NCI-H2029 (cell line): ENCODE results near the gene BNC2.

ENCODE experiments used
- DNase-seq: peaks from one replicate; lab custom pipeline; 2025; lab: John Stamatoyannopoulos, UW

Gene BNC2

GRCh38 chr9:16817514-16817913 lies 53.0 kb downstream of the BNC2 start:
- no peak for DNase-seq

- DNase-seq = no peak
Observed at GRCh38 chr9:16817002-16817401, 53.5 kb downstream of the BNC2 start.

GRCh38 chr9:16816011-16816410 lies 54.5 kb downstream of the BNC2 start:
- no peak for DNase-seq

DNA sequence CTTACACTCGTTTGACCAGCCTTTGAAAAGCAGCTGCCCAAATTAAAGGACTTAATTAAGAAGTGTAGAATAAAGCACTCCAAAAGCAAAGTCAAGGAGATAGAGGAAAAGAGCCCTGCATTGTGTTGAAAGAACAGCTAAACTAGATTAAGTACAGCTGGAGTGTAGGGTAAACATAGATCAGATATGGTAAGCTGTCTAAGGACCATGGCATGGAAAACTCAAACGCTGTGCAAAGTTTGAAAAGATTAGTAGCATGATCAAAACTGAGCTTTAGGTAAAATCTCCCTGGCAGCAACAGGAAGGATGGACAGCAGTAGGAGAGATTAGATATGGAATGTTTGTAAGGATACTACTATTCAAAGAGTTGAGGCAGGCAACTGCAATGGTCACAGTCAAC lies 55.4 kb downstream of the BNC2 start:
- no peak for DNase-seq

- DNase-seq = no peak
Observed at GRCh38 chr9:16813838-16814237, 56.6 kb downstream of the BNC2 start.

DNA sequence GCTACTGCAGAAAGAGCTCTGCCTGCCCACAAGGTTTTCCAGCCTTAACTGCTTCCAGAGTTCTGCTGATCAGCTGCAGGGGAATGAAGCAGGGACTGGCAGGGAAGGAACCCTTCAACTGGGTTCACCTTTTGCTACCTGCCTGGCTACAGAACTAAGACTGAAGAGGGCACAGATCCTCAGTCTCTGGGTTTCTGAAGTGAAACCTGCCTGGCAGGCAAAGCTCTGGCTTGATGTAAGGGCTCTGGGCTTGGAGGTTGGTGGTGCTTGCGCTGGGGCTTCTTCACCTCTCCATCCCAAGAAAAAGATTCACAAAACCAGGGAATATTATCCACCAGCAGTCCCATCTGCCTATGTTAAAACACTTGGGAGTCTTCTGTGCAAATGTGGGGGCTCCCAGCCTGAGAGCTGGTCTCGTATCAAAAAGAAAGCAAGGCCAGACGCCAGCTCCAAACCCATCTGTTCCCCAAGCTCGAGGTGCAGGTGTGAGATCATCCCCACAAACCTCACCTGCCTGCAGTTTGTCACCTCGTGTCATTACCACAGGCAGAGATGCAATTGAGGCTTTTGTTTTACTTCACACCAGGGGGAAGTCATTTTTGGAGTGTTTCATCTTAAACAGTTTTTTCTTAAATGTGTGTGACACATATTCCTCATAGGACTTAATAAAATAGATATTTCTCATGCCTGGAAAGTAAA lies 58.3 kb downstream of the BNC2 start:
- DNase-seq = no peak

GRCh38 chr9:16809912-16810610 lies 60.4 kb downstream of the BNC2 start:
- DNase-seq = no peak

- no peak for DNase-seq
Observed at GRCh38 chr9:16806674-16807073, 63.8 kb downstream of the BNC2 start.

DNA sequence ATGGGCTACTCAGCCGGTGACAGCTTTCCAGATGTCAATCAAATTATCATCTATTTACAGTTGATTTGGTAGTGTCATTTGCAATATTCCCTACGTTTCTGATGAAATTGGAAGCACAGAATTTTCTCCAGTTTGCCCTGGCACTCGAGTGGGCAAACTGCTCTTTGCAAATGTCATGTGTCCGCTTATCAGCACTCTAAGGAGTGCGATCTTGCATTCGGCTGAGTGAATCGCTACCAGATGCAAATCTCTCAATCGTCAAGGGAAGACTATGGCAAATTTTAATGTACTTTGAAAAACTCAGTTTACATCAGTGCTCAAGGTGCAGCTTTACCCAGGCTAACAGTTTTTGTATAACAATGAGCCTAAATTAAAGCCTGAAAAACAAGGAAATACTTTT lies 66.8 kb downstream of the BNC2 start:
- no peak for DNase-seq

DNA sequence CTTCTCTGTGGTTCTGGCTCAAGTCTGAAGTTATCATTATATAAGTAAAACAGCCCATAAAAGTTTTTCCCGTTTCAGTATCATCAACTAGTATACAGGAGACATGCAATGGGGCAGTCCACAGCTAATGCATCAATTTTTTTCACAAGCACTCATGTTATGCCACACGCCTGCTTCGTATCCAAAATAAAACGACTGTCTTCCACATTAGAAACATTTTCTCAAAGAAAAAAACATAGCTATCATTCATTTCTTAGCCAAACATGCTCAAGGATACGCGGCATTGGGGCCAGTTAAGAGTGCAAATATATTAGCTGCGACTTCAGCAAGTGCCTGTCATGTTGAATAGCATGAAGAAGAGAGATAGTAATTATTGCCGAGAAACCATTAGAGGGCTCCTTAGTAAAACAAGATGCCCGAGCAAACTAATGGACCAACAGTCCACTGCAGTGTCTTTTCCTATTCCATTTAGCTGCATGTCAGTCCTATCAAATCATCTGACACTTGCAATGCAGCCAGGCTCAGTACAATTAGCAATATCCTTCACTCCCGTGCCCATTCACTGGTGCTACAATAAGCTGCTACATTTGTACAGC lies 68.5 kb downstream of the BNC2 start:
- DNase-seq = no peak

DNA sequence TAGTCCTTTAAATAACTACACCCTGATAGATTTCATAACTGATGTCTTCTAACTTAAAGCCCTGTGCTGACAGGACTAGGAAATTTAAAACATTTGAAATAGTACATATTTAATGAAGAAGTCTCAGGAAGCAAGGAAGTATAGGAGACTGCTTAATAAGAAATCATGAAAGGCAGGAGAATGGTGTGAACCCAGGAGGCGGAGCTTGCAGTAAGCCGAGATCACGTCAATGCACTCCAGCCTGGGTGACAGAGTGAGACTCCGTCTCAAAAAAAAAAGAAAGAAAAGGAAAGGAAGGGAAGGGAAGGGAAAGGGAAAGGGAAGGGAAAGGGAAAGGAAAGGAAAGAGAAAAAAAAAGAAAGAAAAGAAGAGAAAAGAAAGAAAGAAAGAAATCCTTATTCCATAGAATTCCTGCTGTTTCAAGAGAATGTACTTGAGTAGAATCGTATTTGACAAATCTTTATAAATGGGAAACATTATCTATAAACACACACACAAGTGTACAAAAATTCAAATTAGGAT lies 74.1 kb downstream of the BNC2 start:
- DNase-seq = no peak

DNA sequence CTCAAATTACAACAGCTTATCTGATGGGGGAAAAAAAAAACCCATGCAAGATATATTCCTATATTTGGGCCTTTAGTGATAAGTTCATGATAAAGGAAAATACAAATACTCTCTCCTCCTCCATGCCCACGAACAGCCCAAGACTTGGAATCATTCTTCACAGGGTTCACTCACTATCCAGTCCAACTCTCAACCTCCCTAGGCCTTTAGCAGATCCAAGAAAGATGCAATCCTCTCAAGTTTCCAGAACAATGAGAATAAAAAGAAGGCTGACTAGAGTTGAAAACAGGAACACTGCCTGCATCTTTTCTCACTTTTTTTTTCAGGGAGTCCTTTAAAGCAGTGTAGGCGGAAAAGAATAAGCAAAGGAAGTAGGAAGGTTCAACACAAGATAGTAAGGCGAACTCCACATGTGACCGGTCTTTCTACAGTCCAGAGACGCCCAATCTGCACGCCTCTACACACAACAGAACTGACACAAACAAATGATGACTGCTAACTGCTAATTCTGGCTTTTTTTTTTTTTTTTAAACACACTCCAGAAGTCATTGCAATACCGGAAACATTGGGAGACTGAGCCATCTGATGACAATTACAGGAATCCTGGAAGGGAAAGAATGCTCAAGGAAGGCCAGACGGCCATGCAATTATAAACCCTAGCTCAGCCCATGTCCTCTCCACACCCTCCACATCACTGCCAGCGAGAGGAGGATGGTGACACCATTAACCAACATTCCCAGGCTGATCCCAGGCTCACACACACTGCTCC lies 75.4 kb downstream of the BNC2 start:
- DNase-seq = no peak

GRCh38 chr9:16794103-16794502 lies 76.4 kb downstream of the BNC2 start:
- no peak for DNase-seq

- no peak for DNase-seq
Observed at GRCh38 chr9:16787724-16788123, 82.7 kb downstream of the BNC2 start.

GRCh38 chr9:16784002-16784401 lies 86.5 kb downstream of the BNC2 start:
- no peak for DNase-seq

- DNase-seq = no peak
Observed at GRCh38 chr9:16782490-16782889, 88.0 kb downstream of the BNC2 start.

GRCh38 chr9:16775330-16775729 lies 95.1 kb downstream of the BNC2 start:
- no peak for DNase-seq

DNA sequence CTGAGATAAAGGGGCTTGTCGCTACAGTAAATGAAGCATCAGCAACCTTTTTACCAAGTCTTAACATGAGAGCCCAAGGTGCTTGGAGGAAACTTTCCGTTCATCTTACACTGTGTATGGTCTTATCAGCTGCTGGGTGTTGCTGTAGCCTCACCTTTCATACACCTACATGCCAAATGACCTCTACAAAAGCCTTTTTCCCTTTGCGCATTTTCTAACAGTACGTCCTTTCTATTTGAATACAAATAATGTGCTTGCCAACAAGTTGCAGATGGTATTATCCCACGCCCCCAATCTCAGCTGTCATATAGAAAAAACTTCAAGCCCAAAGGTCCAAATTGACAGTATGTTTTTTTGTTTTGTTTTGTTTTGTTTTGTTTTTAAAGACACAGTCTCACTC lies 96.9 kb downstream of the BNC2 start:
- no peak for DNase-seq

DNA sequence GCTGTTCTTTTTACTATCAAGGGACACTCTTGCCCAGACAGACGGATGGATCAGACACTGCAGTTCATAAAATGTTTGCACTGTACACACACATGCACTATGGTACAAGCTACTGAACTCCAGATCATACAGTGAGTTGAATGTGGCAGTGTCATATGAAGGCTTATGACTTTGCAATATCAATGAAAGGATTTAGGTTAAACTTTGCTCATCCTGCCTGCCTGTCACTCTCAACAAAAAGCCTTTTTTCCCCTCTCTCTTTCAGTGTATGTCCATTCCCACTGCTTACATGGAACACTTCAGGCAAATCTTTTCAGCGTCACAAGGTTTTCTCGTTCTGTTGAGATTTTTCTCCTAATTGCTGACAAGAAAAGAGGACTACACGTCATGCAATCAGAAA lies 97.4 kb downstream of the BNC2 start:
- no peak for DNase-seq

DNA sequence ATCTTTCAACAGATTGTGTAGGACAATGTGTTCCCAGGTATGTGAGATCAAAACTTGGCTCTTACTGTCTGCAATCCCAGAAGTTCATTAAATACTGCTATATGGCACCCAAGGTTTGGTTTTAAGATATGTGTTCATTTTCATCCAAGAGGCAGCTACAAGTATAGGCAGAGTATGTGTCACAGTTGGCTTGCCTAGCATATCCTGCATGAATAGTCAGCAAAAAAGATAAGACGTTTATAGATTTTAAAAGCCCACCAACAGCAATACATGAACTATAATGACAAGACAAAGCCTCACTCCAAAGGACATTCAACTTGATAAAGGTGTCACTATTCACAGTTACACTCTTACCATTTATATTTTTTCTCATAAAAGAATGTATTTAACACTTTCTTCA lies 99.1 kb downstream of the BNC2 start:
- DNase-seq = no peak

- no peak for DNase-seq
Observed at GRCh38 chr9:16769291-16769690, 101.2 kb downstream of the BNC2 start.

- no peak for DNase-seq
Observed at GRCh38 chr9:16768816-16769215, 101.7 kb downstream of the BNC2 start.

- no peak for DNase-seq
Observed at GRCh38 chr9:16767366-16767765, 103.1 kb downstream of the BNC2 start.
